Endothelial cell of umbilical vein (primary cell): ENCODE measurements around the gene PTPN2. TPM values are rescaled to one million over a fixed set of nuclear protein-coding genes. Genes with fewer than 3 reads are reported as not detected.
A peak's percentile ranks its signal among the peaks of the same experiment; 100 is the strongest.

Source experiments
- BruUV-seq: library from RNA; stranded (reverse); fragments of 400-500 nt; replicated peaks from 2 replicates; lab custom pipeline; 2021; lab: Mats Ljungman, UMichigan
- CTCF ChIA-PET: fragments of 300-600, 350-600 bp; sonication (Branson Sonifier 250); formaldehyde crosslinking; loops from one replicate; lab custom pipeline; 2021; ENCODE audit warnings: antibody characterized with exemption, inconsistent platforms; lab: Charles Lee
- POLR2A ChIA-PET: fragments of 300-600, 350-600 bp; sonication (Branson Sonifier 250); formaldehyde crosslinking; loops from one replicate; lab custom pipeline; 2021; ENCODE audit warnings: antibody characterized with exemption, inconsistent platforms; lab: Charles Lee
- DNase-seq: peaks from one replicate; pipeline ENCODE4 v3.0.0-alpha.2; 2011; ENCODE audit warnings: low read depth, low spot score
- FAIRE-seq: peaks from 2 replicates; lab custom pipeline; 2011; peaks lifted over from hg19 to GRCh38; lab: Jason Lieb, UNC
- H2AFZ ChIP-seq: 2 replicates; pipeline ENCODE4 v1.6.0; 2012; ENCODE audit warnings: low read depth, low read length, control low read depth, inconsistent platforms
- H3K27ac ChIP-seq: 2 replicates; pipeline ENCODE4 v1.5.1; 2011; ENCODE audit warnings: low read depth, mild to moderate bottlenecking, control low read depth, low read length, moderate library complexity; ENCODE audit not compliant: insufficient read depth
- H3K27me3 ChIP-seq, 2 experiments: 2 replicates each; pipeline versions ENCODE4 v1.6.0 to v1.6.1; 2011; ENCODE audit warnings: low read length in 2 of 2, mixed read lengths in 1 of 2; ENCODE audit not compliant: control insufficient read depth in 2 of 2, insufficient read depth in 2 of 2
- H3K36me3 ChIP-seq, 2 experiments: 2 replicates in 1 of 2; 3 replicates in 1 of 2; pipeline ENCODE4 v1.5.1; 2011; ENCODE audit warnings: low read length in 2 of 2, mild to moderate bottlenecking in 1 of 2, moderate library complexity in 1 of 2; ENCODE audit not compliant: control insufficient read depth in 2 of 2, insufficient read depth in 2 of 2; ENCODE audit errors: extremely low read depth in 1 of 2
- H3K4me1 ChIP-seq: 3 replicates; pipeline ENCODE4 v1.5.1; 2011; ENCODE audit warnings: mild to moderate bottlenecking, low read length; ENCODE audit not compliant: control insufficient read depth, insufficient read depth; ENCODE audit errors: extremely low read depth
- H3K4me2 ChIP-seq: 2 replicates; pipeline ENCODE4 v1.6.1; 2011; ENCODE audit warnings: low read length, control low read depth, mixed read lengths; ENCODE audit not compliant: insufficient read depth
- H3K4me3 ChIP-seq, 3 experiments: fragments of 200-600 bp in 1 of 3; sonication (generic), shearing (Covaris generic) in 1 of 3; replicated peaks in 1 of 3; 2 replicates each; pipeline ENCODE4 v1.5.1; 2011 to 2016; ENCODE audit warnings: control low read depth in 3 of 3, low read length in 3 of 3, mild to moderate bottlenecking in 2 of 3, inconsistent platforms in 1 of 3, low read depth in 1 of 3, moderate library complexity in 1 of 3; ENCODE audit not compliant: insufficient read depth in 1 of 3
- H3K79me2 ChIP-seq: 2 replicates; pipeline ENCODE4 v1.6.0; 2012; ENCODE audit warnings: low read length, inconsistent platforms; ENCODE audit not compliant: control insufficient read depth, insufficient read depth
- H3K9ac ChIP-seq: replicated peaks from 2 replicates; pipeline ENCODE3; 2011; ENCODE audit warnings: low read length, control low read depth; ENCODE audit not compliant: insufficient read depth; ENCODE audit errors: extremely low read depth
- H3K9me1 ChIP-seq: replicated peaks from 3 replicates; pipeline ENCODE4 v1.6.0; 2011; ENCODE audit warnings: mild to moderate bottlenecking, low read length; ENCODE audit not compliant: control insufficient read depth, insufficient read depth; ENCODE audit errors: extremely low read depth
- H3K9me3 ChIP-seq: replicated peaks from 2 replicates; pipeline ENCODE4 v1.5.1; 2012; ENCODE audit warnings: low read length, inconsistent platforms; ENCODE audit not compliant: control insufficient read depth, insufficient read depth
- H4K20me1 ChIP-seq: replicated peaks from 2 replicates; pipeline ENCODE3; 2011; ENCODE audit warnings: mild to moderate bottlenecking, low read length; ENCODE audit not compliant: control insufficient read depth, insufficient read depth; ENCODE audit errors: extremely low read depth
- CTCF ChIP-seq, 2 donors: IDR thresholded peaks; 1 replicate in 1 of 2; 2 replicates in 1 of 2; pipeline ENCODE4 v1.5.1; 2011; ENCODE audit warnings: low read length in 2 of 2, mild to moderate bottlenecking in 2 of 2, moderate library complexity in 2 of 2, control low read depth in 1 of 2, inconsistent platforms in 1 of 2, low read depth in 1 of 2; ENCODE audit not compliant: insufficient read depth in 1 of 2; ENCODE audit errors: extremely low read depth in 1 of 2
- GATA2 ChIP-seq: IDR thresholded peaks from 2 replicates; pipeline ENCODE4 v1.7.0; 2011; ENCODE audit warnings: low read depth, mild to moderate bottlenecking, moderate library complexity, mixed read lengths, low read length; ENCODE audit not compliant: insufficient read length, insufficient read depth
- JUN ChIP-seq: IDR thresholded peaks from 2 replicates; pipeline ENCODE4 v1.6.1; 2011; ENCODE audit warnings: borderline replicate concordance, low read depth; ENCODE audit not compliant: insufficient read length, insufficient read depth
- POLR2A ChIP-seq: IDR thresholded peaks from 2 replicates; pipeline ENCODE4 v1.6.1; 2012; ENCODE audit warnings: low read depth, mild to moderate bottlenecking, control low read depth, low read length
- dilution Hi-C: fragments of 300-500 bp; cut with MboI; formaldehyde crosslinking; loops from one replicate; pipeline ENCODE4 v1.15.0; 2019; ENCODE audit warnings: low sequenced_read_pairs; ENCODE audit not compliant: extremely low pct_ligation_motif_present
- intact Hi-C: fragments of 100-400 bp; cut with micrococcal nuclease; formaldehyde crosslinking; loops from one replicate; pipeline ENCODE4 v1.10.0; 2022
- polyA plus RNA-seq, 4 experiments: library from polyadenylated mRNA; depleted of rRNA in 3 of 4; stranded (reverse) in 3 of 4; unstranded in 1 of 4; fragments of >200 nt; gene quantifications; 2 replicates each; pipeline versions ENCODE4 v1.2.1 to v1.2.3, GENCODE V29; 2011 to 2012; ENCODE audit warnings: missing spikeins in 1 of 4
- total RNA-seq: library from RNA; stranded (reverse); gene quantifications from 2 replicates; pipeline ENCODE4 v1.2.3, GENCODE V29; 2021

Gene PTPN2
- total and polyA plus RNA-seq, 2 donors (not counting 3 experiments of a cell fraction or from before 2014, with no cell fraction given), result 8.2 to 20.9 TPM

GRCh38 chr18:12823892-12824291, 60.1 kb downstream of the PTPN2 start:
- ChIA-PET CTCF (interaction anchor here (0.7 kb wide), 1 partner anchor 21 kb away, joined by 3 read pairs; no protein-coding TSS in a partner anchor), POLR2A (no interaction called here)
- no peak for TF ChIP-seq JUN
- TF ChIP-seq CTCF (IDR thresholded peaks at IDR 0.05; ENCODE audit: extremely low read depth in 1 of 2, insufficient read depth in 1 of 2, low read depth in 1 of 2, low read length in 2 of 2), result no peak
- no peak for TF ChIP-seq GATA2
- TF ChIP-seq POLR2A, result no peak
- Histone ChIP-seq H3K4me1 (peaks cover 11% of the 10 kb centered on the region), H3K27me3 (no peaks in the 10 kb centered on the region), H3K79me2 (no peaks in the 10 kb centered on the region), H2AFZ (no peak overlapping the region), H3K9ac (no peak overlapping the region), H4K20me1 (no peaks in the 10 kb centered on the region), H3K4me2 (no peak overlapping the region), H3K9me3 (no peaks in the 10 kb centered on the region), H3K36me3 (no peaks in the 10 kb centered on the region), H3K27ac (no peak overlapping the region), H3K9me1 (no peaks in the 10 kb centered on the region), H3K4me3 (no peak overlapping the region)
- no peak for DNase-seq
- intact Hi-C loops (no loop called here), dilution Hi-C loops (no loop called here)
- no peak for FAIRE-seq
- BruUV-seq, result no TSS peak

- no peak overlapping the region for H2AFZ ChIP-seq
- no peaks in the 10 kb centered on the region for H3K79me2 ChIP-seq
- no peaks in the 10 kb centered on the region for H3K36me3 ChIP-seq
- no peak overlapping the region for H3K9ac ChIP-seq
- no peak for DNase-seq
- dilution Hi-C loops, result no loop called here
- H3K27ac ChIP-seq, result no peak overlapping the region
- BruUV-seq, result no TSS peak
- POLR2A ChIA-PET, result no interaction called here
- FAIRE-seq, result peak; percentile 38
- no peaks in the 10 kb centered on the region for H3K27me3 ChIP-seq
- CTCF ChIA-PET, result no interaction called here
- no peaks in the 10 kb centered on the region for H3K9me1 ChIP-seq
- no peak overlapping the region for H3K4me3 ChIP-seq
- no peaks in the 10 kb centered on the region for H4K20me1 ChIP-seq
- intact Hi-C loops, result no loop called here
- H3K9me3 ChIP-seq, result no peaks in the 10 kb centered on the region
- no peak for TF ChIP-seq GATA2
- H3K4me1 ChIP-seq, result no peaks in the 10 kb centered on the region
- H3K4me2 ChIP-seq, result no peak overlapping the region
These were observed 62.6 kb downstream of the PTPN2 start for GRCh38 chr18:12821408-12821807.
